Cardiac muscle cell (in vitro differentiated cells and primary cell): ENCODE measurements around the gene POLDIP2. TPM values are rescaled to one million over a fixed set of nuclear protein-coding genes. Genes with fewer than 3 reads are reported as not detected.
A peak's percentile ranks its signal among the peaks of the same experiment; 100 is the strongest.

Experiments
- DNase-seq, 2 donors: peaks; one replicate each; pipeline versions ENCODE4 v3.0.0 to v3.0.0-alpha.2; 2010 to 2017; ENCODE audit warnings: low read depth in 1 of 2, low spot score in 1 of 2
- H3K27ac ChIP-seq: fragments of 200-600 bp; sonication (generic); 2 replicates; pipeline ENCODE4 v1.5.1; 2016
- H3K27me3 ChIP-seq: fragments of 200-600 bp; sonication (generic); 2 replicates; pipeline ENCODE4 v1.6.0; 2016; ENCODE audit warnings: control low read depth
- H3K36me3 ChIP-seq: fragments of 200-600 bp; sonication (generic); 2 replicates; pipeline ENCODE4 v1.5.1; 2016; ENCODE audit warnings: control low read depth
- H3K4me1 ChIP-seq: fragments of 200-600 bp; sonication (generic); 2 replicates; pipeline ENCODE4 v1.8.1; 2017; ENCODE audit warnings: low read depth, mild to moderate bottlenecking, mixed run types
- H3K4me3 ChIP-seq: fragments of 200-600 bp; sonication (generic); 2 replicates; pipeline ENCODE4 v1.5.1; 2016; ENCODE audit warnings: mild to moderate bottlenecking
- H3K9me3 ChIP-seq: fragments of 200-600 bp; sonication (generic); 2 replicates; pipeline ENCODE4 v1.5.1; 2017; ENCODE audit warnings: low read depth, mild to moderate bottlenecking, control low read depth
- CTCF ChIP-seq: IDR thresholded peaks from 2 replicates; pipeline ENCODE4 v1.5.1; 2012; ENCODE audit warnings: low read depth, mild to moderate bottlenecking, low read length
- polyA plus RNA-seq: library from polyadenylated mRNA; unstranded; fragments of >200 nt; fragmentation: Nextera tagmentation; extraction: Ambion mirVana; gene quantifications from 2 replicates; pipeline ENCODE4 v1.2.1, GENCODE V29; 2016
- total RNA-seq: library from RNA; depleted of rRNA; stranded (reverse); fragments of >200 nt; gene quantifications from 2 replicates; pipeline ENCODE4 v1.2.3, GENCODE V29; 2016

Gene POLDIP2
- total RNA-seq (124 and 164 TPM in 2 replicates), polyA plus RNA-seq (141 and 147 TPM in 2 replicates)

- H3K4me1 ChIP-seq: peaks cover 12% of the 10 kb centered on the region
- H3K27me3 ChIP-seq: no peaks in the 10 kb centered on the region
- TF ChIP-seq CTCF: no peak
- peaks cover 56% of the 10 kb centered on the region for H3K36me3 ChIP-seq
- peak within 1 kb of the TSS; percentile 79 for H3K27ac ChIP-seq
- peak within 1 kb of the TSS; percentile 79 for H3K4me3 ChIP-seq
- H3K9me3 ChIP-seq: no peaks in the 10 kb centered on the region
- DNase-seq: peak; percentile 96
Measured at GRCh38 chr17:28357061-28357900, at the start of gene POLDIP2. POLDIP2 (minus strand) TSS chr17:28357527; CDS start chr17:28357448, 79 bp downstream.

GRCh38 chr17:28406473-28406814 lies 49.1 kb upstream of the POLDIP2 start:
- H3K4me1 ChIP-seq: no peaks in the 10 kb centered on the region
- H3K27me3 ChIP-seq: no peaks in the 10 kb centered on the region
- H3K27ac ChIP-seq: no peak overlapping the region
- DNase-seq: no peak
- peak overlapping the region; percentile 46 for H3K4me3 ChIP-seq
- TF ChIP-seq CTCF: no peak
- no peaks in the 10 kb centered on the region for H3K9me3 ChIP-seq
- no peaks in the 10 kb centered on the region for H3K36me3 ChIP-seq

GRCh38 chr17:28405632-28406472 lies 48.5 kb upstream of the POLDIP2 start, which contains the start of gene SLC46A1:
SLC46A1 (minus strand) TSS chr17:28406212; CDS start chr17:28406114, 98 bp downstream.
- Histone ChIP-seq H3K9me3 (no peaks in the 10 kb centered on the region), H3K36me3 (no peaks in the 10 kb centered on the region), H3K27ac (no peak within 1 kb of the TSS), H3K4me1 (no peaks in the 10 kb centered on the region), H3K27me3 (no peaks in the 10 kb centered on the region), H3K4me3 (peak within 1 kb of the TSS; percentile 46)
- no peak for TF ChIP-seq CTCF
- DNase-seq: peak; percentile 37 to 67

- no peaks in the 10 kb centered on the region for H3K4me1 ChIP-seq
Measured at GRCh38 chr17:28404812-28405570, 47.7 kb upstream of the POLDIP2 start.

More at GRCh38 chr17:28404812-28405570, 47.7 kb upstream of the POLDIP2 start:
- H3K9me3 ChIP-seq: no peaks in the 10 kb centered on the region
- H3K27ac ChIP-seq: no peak overlapping the region
- no peaks in the 10 kb centered on the region for H3K36me3 ChIP-seq
- H3K27me3 ChIP-seq: no peaks in the 10 kb centered on the region
- peak overlapping the region; percentile 46 for H3K4me3 ChIP-seq
- no peak for TF ChIP-seq CTCF
- DNase-seq: no peak
